HG03442 (cell line): ENCODE results near the gene TMEM196.

Experiments
- ATAC-seq: cut with Tn5 transposase; IDR thresholded peaks from one replicate; pipeline ENCODE4 v1.9.1; 2021; ENCODE audit warnings: mild to moderate bottlenecking, moderate library complexity; ENCODE audit not compliant: unreplicated experiment

TMEM196 gene

GRCh38 chr7:19772841-19773760, at the start of gene TMEM196:
TSS of gene TMEM196 (minus strand) at chr7:19773617. CDS start at chr7:19772696, 921 bp downstream.
- no peak for ATAC-seq

- ATAC-seq, result no peak
Measured at GRCh38 chr7:19816128-19816527, 42.7 kb upstream of the TMEM196 start.

GRCh38 chr7:19815546-19815945, 42.1 kb upstream of the TMEM196 start:
- no peak for ATAC-seq

- ATAC-seq, result no peak
Measured at GRCh38 chr7:19814776-19815175, 41.4 kb upstream of the TMEM196 start.

- no peak for ATAC-seq
Measured at GRCh38 chr7:19811386-19811785, 38.0 kb upstream of the TMEM196 start.

GRCh38 chr7:19798986-19799385, 25.6 kb upstream of the TMEM196 start:
- ATAC-seq, result no peak

GRCh38 chr7:19783541-19783940, 10.1 kb upstream of the TMEM196 start:
- no peak for ATAC-seq

GRCh38 chr7:19776981-19777380, 3.6 kb upstream of the TMEM196 start:
- no peak for ATAC-seq

GRCh38 chr7:19775578-19775977, 2.2 kb upstream of the TMEM196 start:
- ATAC-seq, result no peak

- ATAC-seq, result no peak
Measured at GRCh38 chr7:19772306-19772705, 1.1 kb downstream of the TMEM196 start.

- no peak for ATAC-seq
Measured at GRCh38 chr7:19762631-19763030, 10.8 kb downstream of the TMEM196 start.

GRCh38 chr7:19754521-19755116, 18.8 kb downstream of the TMEM196 start:
- ATAC-seq, result no peak

- no peak for ATAC-seq
Measured at GRCh38 chr7:19752020-19752419, 21.4 kb downstream of the TMEM196 start.

GRCh38 chr7:19749658-19750057, 23.8 kb downstream of the TMEM196 start:
- no peak for ATAC-seq

- ATAC-seq, result no peak
Measured at GRCh38 chr7:19747740-19748339, 25.6 kb downstream of the TMEM196 start.

GRCh38 chr7:19744075-19744474, 29.3 kb downstream of the TMEM196 start:
- ATAC-seq, result no peak

- no peak for ATAC-seq
Measured at GRCh38 chr7:19728716-19729115, 44.7 kb downstream of the TMEM196 start.

GRCh38 chr7:19725770-19726169, 47.6 kb downstream of the TMEM196 start:
- ATAC-seq, result no peak

- no peak for ATAC-seq
Measured at GRCh38 chr7:19715499-19715898, 57.9 kb downstream of the TMEM196 start.

- ATAC-seq, result no peak
Measured at GRCh38 chr7:19713676-19714075, 59.7 kb downstream of the TMEM196 start.

- ATAC-seq, result no peak
Measured at GRCh38 chr7:19709249-19709578, 64.2 kb downstream of the TMEM196 start.
